WERI-Rb-1 (cell line): ENCODE data around the gene DMD.

Experiments used
- DNase-seq: peaks from one replicate; pipeline ENCODE4 v3.0.0-alpha.2; 2020
- H3K27ac ChIP-seq: fragments of 250-450 bp; sonication (Bioruptor Pico); 2 replicates; pipeline ENCODE4 v1.5.1; 2020; ENCODE audit warnings: mild to moderate bottlenecking, moderate library complexity
- H3K27me3 ChIP-seq: fragments of 250-450 bp; sonication (Bioruptor Pico); 2 replicates; pipeline ENCODE4 v1.5.1; 2021; ENCODE audit warnings: mild to moderate bottlenecking, low read depth, moderate library complexity; ENCODE audit not compliant: insufficient read depth, severe bottlenecking
- H3K36me3 ChIP-seq: fragments of 250-450 bp; sonication (Bioruptor Pico); 2 replicates; pipeline ENCODE4 v1.5.1; 2020; ENCODE audit warnings: mild to moderate bottlenecking, moderate library complexity
- H3K4me3 ChIP-seq: 2 replicates; pipeline ENCODE4 v1.5.1; 2011; ENCODE audit warnings: low read depth, mild to moderate bottlenecking, control low read depth, low read length
- H3K9me3 ChIP-seq: fragments of 250-450 bp; sonication (Bioruptor Pico); 2 replicates; pipeline ENCODE4 v1.5.1; 2021; ENCODE audit warnings: mild to moderate bottlenecking, moderate library complexity; ENCODE audit not compliant: severe bottlenecking
- TF ChIP-seq, protein P1 (sequence below): IDR thresholded peaks from 2 replicates; pipeline ENCODE4 v1.5.1; 2011; ENCODE audit warnings: low read depth, mild to moderate bottlenecking, control low read depth, inconsistent platforms, low read length

The DMD gene

DNA sequence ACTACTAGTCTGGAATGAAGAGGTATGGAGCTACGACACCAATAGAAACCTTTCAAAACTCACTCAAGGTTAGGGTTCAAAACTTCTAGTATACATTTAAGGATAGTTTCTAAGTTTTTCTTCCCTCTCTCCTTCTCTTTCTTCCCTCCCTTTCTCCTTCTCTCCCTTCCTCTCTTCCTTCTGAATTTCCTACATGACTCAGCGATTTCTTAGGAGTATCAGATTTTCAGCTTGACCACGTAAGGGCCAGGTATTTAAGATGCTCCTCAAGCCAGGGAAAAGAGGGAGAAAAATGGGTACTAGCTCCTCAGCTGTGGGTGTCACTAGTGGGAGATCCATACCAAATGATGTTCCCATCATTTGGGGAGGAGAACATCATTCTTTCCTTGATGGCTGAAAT lies 2083.6 kb downstream of the DMD start:
- no peak overlapping the region for H3K27ac ChIP-seq
- TF ChIP-seq, protein P1, sequence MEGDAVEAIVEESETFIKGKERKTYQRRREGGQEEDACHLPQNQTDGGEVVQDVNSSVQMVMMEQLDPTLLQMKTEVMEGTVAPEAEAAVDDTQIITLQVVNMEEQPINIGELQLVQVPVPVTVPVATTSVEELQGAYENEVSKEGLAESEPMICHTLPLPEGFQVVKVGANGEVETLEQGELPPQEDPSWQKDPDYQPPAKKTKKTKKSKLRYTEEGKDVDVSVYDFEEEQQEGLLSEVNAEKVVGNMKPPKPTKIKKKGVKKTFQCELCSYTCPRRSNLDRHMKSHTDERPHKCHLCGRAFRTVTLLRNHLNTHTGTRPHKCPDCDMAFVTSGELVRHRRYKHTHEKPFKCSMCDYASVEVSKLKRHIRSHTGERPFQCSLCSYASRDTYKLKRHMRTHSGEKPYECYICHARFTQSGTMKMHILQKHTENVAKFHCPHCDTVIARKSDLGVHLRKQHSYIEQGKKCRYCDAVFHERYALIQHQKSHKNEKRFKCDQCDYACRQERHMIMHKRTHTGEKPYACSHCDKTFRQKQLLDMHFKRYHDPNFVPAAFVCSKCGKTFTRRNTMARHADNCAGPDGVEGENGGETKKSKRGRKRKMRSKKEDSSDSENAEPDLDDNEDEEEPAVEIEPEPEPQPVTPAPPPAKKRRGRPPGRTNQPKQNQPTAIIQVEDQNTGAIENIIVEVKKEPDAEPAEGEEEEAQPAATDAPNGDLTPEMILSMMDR, result no peak

DNA sequence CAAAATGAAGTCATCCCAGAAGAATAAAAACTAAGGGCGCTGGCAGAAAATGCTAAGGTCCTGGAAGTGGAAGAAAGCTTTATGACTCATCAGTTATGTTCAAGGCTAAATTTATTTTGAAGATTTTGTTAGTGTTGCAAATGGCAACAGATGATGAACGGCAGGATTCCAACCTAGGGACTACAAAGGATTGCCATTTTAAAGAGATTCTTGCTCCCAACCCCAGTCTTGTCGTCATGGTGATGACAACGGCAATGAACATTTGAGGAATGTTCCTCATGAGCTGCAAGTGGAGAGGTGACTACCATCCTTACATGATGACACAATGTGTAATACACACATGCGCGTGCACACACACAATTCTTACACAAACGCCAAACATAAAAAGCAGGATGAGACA lies 2085.1 kb downstream of the DMD start:
- no peaks in the 10 kb centered on the region for H3K9me3 ChIP-seq
- no peak overlapping the region for H3K4me3 ChIP-seq
- H3K27ac ChIP-seq, result no peak overlapping the region
- no peak for DNase-seq
- no peaks in the 10 kb centered on the region for H3K27me3 ChIP-seq
- TF ChIP-seq, protein P1, result no peak
- H3K36me3 ChIP-seq, result no peaks in the 10 kb centered on the region

More for the DNA sequence above, 2083.6 kb downstream of the DMD start:
- Histone ChIP-seq H3K9me3 (no peaks in the 10 kb centered on the region), H3K4me3 (no peak overlapping the region), H3K27me3 (no peaks in the 10 kb centered on the region), H3K36me3 (no peaks in the 10 kb centered on the region)
- DNase-seq, result no peak

DNA sequence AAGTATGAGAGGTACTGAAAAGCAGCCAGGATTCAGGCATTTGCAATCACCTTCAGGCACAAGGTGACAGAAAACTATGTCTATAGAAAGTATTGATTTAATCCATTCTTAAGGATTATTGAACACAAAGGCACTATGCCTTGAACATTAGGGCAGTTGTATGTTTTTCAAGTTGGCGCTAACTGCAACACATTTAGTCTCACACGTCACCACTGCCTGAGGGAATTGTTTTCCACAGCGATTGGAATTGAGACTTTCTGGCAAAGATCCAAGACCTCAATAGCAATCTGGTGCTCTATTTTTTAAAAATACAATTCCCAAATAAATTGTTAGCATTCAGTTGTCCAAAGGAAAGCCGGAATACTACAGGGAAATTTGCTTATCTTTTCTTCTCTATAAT lies 2086.8 kb downstream of the DMD start:
- TF ChIP-seq, protein P1, result no peak
- no peaks in the 10 kb centered on the region for H3K27me3 ChIP-seq
- DNase-seq, result no peak
- no peak overlapping the region for H3K4me3 ChIP-seq
- H3K36me3 ChIP-seq, result no peaks in the 10 kb centered on the region
- H3K27ac ChIP-seq, result no peak overlapping the region
- H3K9me3 ChIP-seq, result no peaks in the 10 kb centered on the region

DNA sequence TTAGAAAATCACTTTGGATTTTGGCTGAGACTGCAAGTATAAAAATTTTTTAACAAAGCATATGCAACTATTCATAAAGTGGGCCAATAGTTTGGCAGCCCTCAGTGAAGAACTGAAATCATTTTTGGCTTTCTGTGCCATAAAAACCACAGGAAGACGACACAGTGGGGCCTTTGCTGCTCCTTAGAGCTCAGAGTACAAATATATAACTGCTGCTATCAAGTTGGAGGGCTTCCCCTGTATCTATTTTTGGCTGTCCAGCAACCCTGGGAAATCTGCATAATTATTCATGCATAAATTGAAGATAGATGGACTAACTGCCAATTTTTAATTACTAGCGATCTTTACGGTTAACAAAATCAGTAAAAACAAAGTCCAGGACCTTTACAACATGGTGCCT lies 2088.0 kb downstream of the DMD start:
- Histone ChIP-seq H3K4me3 (no peak overlapping the region), H3K9me3 (no peaks in the 10 kb centered on the region), H3K36me3 (no peaks in the 10 kb centered on the region), H3K27ac (no peak overlapping the region), H3K27me3 (no peaks in the 10 kb centered on the region)
- no peak for DNase-seq
- TF ChIP-seq, protein P1, result no peak

DNA sequence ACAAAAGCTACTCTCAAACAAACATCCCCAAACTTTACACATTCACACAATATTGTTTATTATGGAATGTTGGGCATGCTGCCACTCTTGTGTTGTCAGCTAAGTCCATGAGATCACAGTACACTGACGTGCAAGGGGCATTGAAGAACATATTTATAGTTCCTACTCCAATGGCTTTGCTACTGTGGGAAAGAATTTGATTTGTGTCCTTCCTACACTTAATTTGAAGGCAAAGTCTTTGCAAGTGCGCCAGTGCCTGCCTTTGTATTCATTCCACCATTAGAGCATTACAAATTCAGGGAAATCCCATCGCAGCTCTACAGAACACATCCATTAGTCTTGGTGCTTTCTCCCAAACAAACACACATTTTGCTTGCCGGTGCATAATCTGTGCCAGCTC lies 2094.1 kb downstream of the DMD start:
- no peak overlapping the region for H3K4me3 ChIP-seq
- TF ChIP-seq, protein P1, result no peak

DNA sequence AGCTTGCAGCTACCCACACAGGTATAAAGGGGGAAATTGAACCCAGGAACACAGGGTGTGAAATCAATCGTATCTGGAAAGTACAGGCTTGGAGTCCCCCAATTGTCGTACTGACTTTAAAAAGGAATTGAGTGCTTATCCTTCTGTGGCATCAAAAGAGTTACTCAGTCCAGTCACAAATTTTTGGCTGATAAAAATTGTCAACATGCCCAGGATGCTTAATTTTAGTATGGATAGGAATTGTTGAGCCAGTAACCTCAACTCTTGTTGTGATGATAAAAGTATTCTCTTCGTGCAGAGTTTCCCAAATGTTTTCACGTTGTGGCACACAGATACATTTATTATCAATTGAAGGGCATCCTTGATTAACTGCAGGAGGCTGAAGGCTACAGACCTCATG lies 2096.0 kb downstream of the DMD start:
- Histone ChIP-seq H3K4me3 (no peak overlapping the region), H3K27ac (no peak overlapping the region), H3K9me3 (no peaks in the 10 kb centered on the region), H3K27me3 (no peaks in the 10 kb centered on the region), H3K36me3 (no peaks in the 10 kb centered on the region)
- DNase-seq, result no peak
- TF ChIP-seq, protein P1, result no peak

More for the DNA sequence above, 2094.1 kb downstream of the DMD start:
- H3K9me3 ChIP-seq, result no peaks in the 10 kb centered on the region
- no peaks in the 10 kb centered on the region for H3K27me3 ChIP-seq
- H3K36me3 ChIP-seq, result no peaks in the 10 kb centered on the region
- H3K27ac ChIP-seq, result no peak overlapping the region
- no peak for DNase-seq
